HG03108 (cell line): ENCODE data around the gene GPR139.

Experiments used
- ATAC-seq: cut with Tn5 transposase; IDR thresholded peaks from one replicate; pipeline ENCODE4 v1.9.1; 2021; ENCODE audit warnings: moderate library complexity; ENCODE audit not compliant: unreplicated experiment

The GPR139 gene

GRCh38 chr16:20073203-20074098 lies at the start of gene GPR139:
Gene GPR139, minus strand, starts transcription at chr16:20073890. Its CDS starts 274 bp downstream, at chr16:20073616.
- ATAC-seq = no peak

- no peak for ATAC-seq
Observed at GRCh38 chr16:20122011-20122410, 48.3 kb upstream of the GPR139 start.

DNA sequence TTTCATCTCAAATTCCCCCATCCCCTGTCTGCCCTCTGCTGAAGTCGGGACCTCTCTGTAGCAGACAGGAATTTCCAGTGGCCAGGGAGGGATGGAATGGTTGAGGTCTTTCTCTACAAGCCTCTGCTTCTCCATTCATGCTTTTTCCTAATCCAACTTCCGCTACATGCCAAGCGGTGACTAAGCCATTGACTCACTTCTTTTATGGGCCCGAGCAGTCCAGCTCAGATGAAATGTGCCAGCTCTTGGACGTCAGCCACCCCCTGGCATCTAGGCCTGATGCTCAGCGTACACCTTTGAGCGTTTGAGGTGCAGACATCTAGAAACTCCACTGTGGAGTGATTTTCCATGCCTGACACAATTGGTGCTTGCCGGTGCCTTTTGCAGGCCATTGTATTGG lies 40.7 kb upstream of the GPR139 start:
- no peak for ATAC-seq

GRCh38 chr16:20111143-20111542 lies 37.5 kb upstream of the GPR139 start:
- no peak for ATAC-seq

- no peak for ATAC-seq
Observed at GRCh38 chr16:20107083-20107482, 33.4 kb upstream of the GPR139 start.

GRCh38 chr16:20104563-20105183 lies 31.0 kb upstream of the GPR139 start:
- ATAC-seq = no peak

- no peak for ATAC-seq
Observed at GRCh38 chr16:20102521-20102920, 28.8 kb upstream of the GPR139 start.

DNA sequence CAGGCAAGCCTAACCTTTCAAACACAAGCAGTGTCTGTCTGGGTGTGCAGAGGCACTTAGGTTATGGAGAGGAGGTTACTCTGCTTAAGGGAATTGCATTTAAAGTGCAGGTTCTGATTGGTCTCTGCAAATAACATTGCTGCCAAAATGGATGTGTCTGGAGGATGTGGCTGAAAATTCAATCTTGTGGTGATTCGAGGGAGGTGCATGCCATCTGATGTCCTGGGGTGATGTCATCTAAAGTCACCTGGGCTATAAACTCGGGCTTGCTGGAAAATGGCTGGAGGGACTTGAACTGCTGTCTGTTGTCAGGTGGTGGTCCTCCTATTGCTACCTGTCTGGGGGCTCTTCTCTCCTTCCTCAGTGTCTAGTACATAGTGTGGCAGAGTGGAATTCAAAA lies 28.3 kb upstream of the GPR139 start:
- ATAC-seq = no peak

DNA sequence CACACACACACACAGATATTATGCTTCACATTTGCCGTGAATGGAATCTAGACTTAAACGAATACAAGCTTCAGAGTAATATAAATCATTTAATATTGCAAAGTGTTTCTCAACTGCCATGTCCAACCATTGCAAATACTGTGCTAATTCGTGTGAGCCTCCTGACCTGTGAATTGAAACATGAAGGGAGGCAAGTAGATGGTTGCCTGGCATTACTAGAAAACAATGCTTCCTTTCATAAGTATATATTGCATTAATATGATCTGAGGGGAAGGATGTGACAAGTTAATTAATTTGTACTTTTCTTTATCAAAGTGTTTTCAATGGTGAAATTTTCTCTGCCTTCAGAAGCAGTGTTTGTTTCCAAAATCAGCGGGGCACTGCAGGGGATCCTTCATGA lies 25.7 kb upstream of the GPR139 start:
- no peak for ATAC-seq

DNA sequence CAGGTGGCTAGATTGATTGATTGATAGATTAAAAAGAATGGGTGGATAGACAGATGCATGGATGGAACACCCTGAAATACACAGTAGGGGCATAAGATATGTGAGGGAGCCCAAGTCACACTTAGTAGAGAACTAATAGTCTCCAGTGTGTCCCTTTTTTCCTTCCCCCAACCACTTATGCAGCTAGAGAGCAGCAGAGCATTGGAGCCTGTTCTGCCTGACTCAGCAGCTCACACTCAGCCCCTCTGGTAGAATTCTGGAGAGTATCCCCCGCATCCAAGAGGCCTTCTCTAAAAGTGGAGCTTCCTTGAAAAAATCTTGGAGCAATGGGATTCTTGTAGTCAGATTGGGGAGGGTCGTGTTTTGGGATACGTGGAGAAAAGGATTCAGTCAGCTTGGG lies 20.5 kb upstream of the GPR139 start:
- no peak for ATAC-seq

DNA sequence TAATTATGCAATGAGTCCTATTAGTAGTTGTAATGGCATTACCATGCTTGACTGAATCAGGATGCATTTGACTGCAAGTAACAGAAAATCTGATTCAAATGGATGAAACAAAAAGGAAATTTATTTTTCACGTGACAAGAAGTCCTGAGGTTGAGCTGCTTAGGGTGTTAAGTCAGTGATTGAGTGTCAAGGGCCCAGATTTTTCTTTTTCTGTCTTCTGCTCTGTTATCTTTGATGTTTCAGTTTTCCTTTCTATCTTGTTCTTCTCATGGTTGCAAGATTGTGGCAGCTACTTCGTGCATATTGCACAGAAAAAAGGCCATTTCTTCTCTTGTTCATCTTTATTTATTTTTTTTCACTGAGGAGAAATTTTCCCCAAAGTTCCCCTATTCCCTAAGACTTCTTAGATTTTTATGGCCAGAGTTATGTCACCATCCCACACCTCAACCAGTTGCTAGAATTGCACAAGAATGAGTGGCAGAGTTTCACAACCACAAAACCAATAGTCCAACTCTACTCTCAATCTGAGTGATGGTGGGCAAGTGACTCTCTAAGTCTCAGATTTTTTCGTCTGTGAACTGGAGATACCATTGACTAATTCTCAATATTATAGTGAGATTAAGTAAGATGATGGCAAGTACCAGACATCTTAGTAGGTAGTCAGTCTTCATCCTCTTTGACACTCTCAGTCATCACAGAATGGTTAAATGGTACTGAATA lies 15.7 kb upstream of the GPR139 start:
- no peak for ATAC-seq

- ATAC-seq = no peak
Observed at GRCh38 chr16:20084624-20085226, 11.0 kb upstream of the GPR139 start.

- no peak for ATAC-seq
Observed at GRCh38 chr16:20079106-20079505, 5.4 kb upstream of the GPR139 start.

GRCh38 chr16:20075243-20075642 lies 1.6 kb upstream of the GPR139 start:
- no peak for ATAC-seq

GRCh38 chr16:20074099-20074991 lies 655 bp upstream of the GPR139 start:
- ATAC-seq = no peak

DNA sequence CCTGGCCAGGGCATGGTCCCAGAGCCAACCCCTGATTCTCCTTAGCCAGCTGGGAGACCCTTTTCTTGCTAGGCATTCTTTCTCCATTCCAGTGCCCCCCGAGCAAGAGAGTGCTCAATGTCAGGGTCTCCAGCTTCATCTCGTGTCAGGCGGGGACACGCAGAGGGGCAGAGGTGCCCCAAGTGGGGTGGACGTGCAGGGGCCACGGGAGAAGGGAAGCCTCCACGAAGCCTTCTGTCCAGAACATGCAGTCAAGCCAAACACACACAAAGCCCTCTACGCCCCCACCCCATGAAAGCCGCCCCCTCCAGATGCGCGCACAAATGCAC lies 852 bp downstream of the GPR139 start:
- no peak for ATAC-seq

- ATAC-seq = no peak
Observed at GRCh38 chr16:20072146-20072873, 1.4 kb downstream of the GPR139 start.

DNA sequence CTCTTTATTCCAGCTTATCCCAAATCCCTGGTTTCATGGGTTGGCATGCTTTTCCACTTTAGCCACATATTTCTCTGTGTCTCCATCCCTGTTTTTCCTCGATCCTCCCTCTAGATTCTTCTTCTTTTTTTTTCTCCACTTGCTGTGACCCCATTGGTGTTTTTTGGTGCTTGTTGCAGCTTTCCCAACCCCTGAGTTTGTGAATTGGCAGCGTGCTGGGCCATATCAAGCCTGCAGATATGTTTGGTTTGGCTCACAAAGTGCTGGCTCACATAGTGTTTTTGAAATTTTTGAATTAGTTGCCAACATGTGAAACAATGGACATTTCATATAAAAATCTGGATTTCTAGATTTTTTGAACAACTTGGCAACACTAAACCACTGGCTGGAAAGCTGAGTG lies 8.8 kb downstream of the GPR139 start:
- ATAC-seq = no peak

DNA sequence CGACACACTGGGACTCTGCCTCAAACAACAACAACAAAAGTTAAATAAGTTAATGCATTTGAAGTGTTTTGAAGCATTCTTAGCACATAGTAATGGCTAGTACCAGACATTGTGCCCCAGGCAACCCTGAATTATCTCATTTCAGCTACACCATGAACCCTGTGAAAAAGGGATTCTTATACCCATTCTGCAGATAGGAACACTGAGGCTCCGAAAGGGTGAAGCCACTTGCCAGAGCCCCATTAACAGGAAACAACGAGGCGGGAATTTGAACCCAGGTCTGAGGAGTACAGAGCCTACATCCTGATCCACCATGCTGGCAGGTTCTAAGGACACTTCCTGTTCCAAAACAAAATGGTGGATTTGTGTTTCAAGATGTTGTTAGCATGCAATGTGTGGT lies 9.2 kb downstream of the GPR139 start:
- no peak for ATAC-seq

DNA sequence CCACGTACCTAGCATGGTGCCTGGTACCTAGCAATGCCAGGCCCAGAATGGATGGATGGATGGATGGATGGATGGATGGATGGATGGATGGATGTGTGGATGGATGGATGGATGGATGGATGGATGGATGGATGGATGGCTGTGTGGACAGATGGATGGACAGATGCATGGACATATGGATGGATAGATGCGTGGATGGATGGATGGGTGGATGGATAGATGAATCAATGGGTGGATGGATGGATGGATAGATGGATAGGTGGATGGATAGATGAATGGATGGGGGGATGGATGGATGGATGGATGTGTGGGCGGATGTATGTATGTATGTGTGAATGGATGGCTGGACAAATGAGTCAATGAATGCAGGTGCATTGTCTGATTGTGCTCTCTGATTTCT lies 12.6 kb downstream of the GPR139 start:
- ATAC-seq = no peak
